Inferior parietal cortex (tissue), 1 donor: Measurements from ENCODE around the gene TMEM198.
A peak's percentile ranks its signal among the peaks of the same experiment; 100 is the strongest.

ENCODE experiments used
- DNase-seq: peaks from one replicate; pipeline ENCODE4 v3.0.0-alpha.2; 2016; ENCODE audit errors: extremely low spot score

Gene TMEM198

GRCh38 chr2:219508971-219509779 lies 34.7 kb upstream of the TMEM198 start:
- DNase-seq = no peak

GRCh38 chr2:219509780-219510511 lies 33.9 kb upstream of the TMEM198 start:
- peak; percentile 67 for DNase-seq

- DNase-seq = no peak
Measured at GRCh38 chr2:219510512-219511135, 33.2 kb upstream of the TMEM198 start.

GRCh38 chr2:219511547-219512325 lies 32.1 kb upstream of the TMEM198 start:
- no peak for DNase-seq

DNA sequence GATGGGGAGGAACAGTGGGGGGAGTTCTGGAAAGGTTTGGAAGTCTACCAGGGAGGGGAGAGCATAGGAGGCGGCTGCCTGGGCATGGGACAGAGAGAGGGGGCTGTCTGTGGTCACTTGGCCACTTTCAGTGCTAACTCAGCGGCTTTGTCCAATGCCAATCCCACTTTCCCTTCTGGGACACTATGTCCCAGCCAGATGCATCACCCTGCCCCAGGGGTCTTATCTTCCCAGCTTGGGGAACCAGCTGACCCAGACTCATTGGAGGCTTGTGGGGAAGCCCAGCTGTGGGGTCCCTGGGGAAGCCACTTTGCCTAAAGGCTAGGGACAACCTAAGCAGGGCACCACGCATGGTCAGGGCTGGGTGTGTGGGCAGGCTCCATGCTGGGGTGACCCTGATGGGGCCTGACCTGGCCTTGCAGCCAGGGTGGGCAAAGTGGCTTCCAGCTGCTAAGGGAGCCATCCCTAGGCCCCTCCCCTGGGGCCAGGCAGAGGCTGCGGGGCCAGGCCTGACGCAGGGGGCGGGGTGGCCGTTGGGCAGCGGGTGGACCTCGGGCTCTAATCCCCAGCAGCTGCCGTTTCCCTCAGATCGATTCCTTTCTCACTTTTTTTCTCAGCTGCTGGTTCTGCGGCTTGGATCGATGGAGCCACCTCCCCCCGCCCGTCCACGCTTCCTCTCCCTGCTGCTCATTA lies 31.2 kb upstream of the TMEM198 start:
- no peak for DNase-seq

DNA sequence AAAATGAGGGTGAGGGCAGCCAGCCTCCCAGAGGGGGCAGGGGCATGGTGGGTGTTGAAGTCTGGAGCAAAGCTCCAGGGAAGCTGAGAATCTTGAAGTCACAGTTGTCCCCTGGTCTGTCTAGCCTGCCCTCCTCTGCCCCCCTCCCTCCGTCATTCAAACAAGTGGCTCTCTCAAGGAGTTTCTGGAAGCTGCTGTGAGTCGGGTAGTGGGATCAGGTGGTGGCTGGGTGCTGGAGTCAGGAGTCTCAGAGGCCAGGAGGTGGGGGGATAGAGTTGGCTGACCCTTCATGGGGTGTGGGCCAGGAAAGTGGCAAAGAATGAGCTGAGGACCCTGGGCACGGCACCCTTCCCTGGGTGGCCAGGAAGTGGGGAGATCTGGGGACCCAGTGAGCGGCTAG lies 30.0 kb upstream of the TMEM198 start:
- no peak for DNase-seq

DNA sequence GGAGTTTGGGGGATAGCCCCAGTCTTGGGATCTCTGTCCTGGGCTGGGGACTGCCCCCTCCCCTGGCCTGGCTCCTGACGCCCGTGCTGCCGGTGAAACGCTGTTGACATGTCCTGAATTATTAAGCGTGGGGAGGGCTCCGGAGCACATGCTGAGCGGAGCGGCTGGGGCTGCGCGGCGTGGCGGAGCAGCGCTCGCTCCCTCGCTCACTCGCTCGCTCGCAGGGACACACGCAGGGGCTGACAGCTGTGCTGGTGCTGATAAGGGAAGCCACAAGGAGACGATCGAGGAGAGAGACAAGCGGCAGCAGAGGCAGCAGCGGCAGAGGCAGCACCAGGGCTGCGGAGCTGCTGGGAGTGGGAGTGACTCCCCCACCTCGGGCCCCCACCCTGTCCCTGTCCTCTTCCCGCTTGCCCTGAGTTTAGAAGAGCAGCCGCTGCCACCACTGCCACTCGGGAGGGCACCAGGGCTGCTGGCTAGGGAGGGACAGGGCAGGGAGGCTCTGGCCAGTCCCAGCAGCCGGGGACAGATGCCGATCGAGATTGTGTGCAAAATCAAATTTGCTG lies 29.5 kb upstream of the TMEM198 start, which contains the start of gene ASIC4:
TSS of gene ASIC4 (plus strand) at position 287 of the 566 bp plus-strand sequence. CDS start at position 530, 243 bp downstream.
- DNase-seq = peak; percentile 39

- DNase-seq = no peak
Measured at GRCh38 chr2:219514836-219515235, 29.0 kb upstream of the TMEM198 start.

DNA sequence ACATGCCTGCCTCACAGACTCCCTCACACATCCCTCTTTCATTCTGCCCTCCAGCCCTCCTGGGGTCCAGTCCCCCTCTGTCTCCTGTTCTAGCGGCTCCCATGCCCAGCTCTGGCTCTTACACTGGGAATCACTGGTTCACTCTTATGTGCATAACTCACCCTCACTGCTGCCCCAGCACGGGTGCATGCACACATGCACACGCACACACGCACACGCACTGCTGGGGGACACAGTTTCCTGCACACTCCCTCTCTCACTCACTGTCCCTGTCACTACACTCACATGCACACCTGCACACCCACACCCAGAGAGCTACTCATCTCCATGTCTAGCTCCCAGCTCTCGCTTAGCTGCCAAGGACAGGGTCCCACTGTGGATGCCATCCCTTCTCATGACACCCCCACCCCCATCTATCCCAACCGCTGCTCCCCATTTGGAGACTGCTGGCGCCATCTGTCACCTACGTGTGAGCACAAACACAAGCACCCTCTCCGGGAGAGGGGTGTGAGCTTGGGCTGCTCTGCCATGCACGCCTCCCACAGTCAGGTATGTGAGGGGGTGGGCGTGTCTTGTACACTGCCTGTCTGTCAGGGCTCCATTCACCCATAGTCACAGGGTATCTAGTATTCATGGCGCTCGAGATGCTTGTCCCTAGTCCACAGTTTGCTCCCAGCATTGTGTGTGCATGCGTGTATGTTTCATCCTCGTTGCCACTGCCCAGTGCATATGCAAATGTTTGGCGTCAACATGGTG lies 27.8 kb upstream of the TMEM198 start:
- DNase-seq = no peak

DNA sequence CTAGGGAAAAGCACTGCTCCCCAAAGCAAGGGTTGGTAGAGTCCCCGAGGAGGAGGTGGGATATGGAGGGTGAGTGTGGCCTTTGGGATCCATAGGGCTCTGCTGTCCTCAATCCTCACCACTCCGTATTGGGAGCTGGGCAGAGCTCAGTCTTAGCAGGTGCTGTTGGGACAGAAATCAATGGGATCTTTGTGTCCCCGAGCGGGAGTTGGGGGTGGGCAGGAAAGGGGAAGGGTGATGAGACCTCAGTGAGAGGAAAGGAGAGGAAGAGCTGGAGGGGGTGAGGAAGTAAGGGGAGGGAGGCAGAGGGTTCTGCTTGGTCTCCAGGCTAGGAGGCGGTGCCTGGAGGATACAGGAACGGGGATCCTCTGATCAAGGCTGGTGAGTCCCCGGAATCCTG lies 26.9 kb upstream of the TMEM198 start:
- DNase-seq = no peak

- DNase-seq = no peak
Measured at GRCh38 chr2:219517954-219518778, 25.7 kb upstream of the TMEM198 start.

DNA sequence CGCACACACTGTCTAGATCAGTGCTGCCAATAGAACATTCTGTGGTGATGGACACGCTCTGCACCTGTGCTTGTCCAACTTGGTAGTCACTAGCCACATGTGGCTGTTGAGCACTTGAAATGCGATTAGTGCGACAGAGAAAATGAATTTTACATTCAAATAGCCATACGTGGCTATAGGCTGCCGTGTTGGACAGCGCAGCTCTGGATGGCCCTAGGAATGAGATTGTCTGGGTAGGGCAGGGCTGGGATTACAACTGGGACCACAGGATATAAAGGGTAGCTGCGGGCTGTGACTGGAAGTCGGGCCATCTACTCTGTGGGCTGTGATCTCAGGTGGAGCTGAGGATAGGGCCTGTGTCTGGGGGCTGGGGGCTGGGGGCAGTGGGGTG lies 24.3 kb upstream of the TMEM198 start:
- no peak for DNase-seq

GRCh38 chr2:219520079-219520478 lies 23.7 kb upstream of the TMEM198 start:
- DNase-seq = no peak

- no peak for DNase-seq
Measured at GRCh38 chr2:219521066-219521880, 22.6 kb upstream of the TMEM198 start.

GRCh38 chr2:219522111-219523030 lies 21.5 kb upstream of the TMEM198 start:
- no peak for DNase-seq

- no peak for DNase-seq
Measured at GRCh38 chr2:219523031-219523671, 20.7 kb upstream of the TMEM198 start.

DNA sequence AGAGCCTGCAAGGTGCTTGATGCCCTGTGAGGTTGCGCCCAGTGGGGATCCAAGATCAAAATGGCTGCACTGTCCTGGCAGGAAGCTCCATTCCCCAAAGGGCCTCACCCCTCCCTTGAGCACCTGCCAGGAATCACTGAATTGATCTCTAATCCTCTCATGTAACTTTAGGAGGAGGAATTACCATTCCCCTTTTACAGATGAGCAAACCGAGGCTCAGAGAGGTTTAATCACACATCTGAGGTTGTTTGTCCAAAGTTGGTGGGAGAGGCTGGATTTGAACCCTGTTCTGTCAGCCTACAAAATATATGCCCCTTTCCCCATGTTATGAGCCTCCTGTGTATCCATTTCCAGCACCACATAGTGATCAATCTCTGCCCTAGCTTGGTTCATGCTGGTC lies 19.0 kb upstream of the TMEM198 start:
- no peak for DNase-seq
